IPS DF 6.9 (cell line): ENCODE data around the gene STK35.

Experiments
- DNase-seq: peaks from one replicate; pipeline ENCODE4 v3.0.0-alpha.2; 2013; ENCODE audit warnings: low read depth, low spot score
- H3K27ac ChIP-seq: one replicate; pipeline ENCODE4 v1.5.1; 2013; ENCODE audit warnings: low read length, control low read depth
- H3K27me3 ChIP-seq: 2 replicates; pipeline ENCODE4 v1.6.1; 2013; ENCODE audit warnings: mild to moderate bottlenecking, low read length; ENCODE audit not compliant: control insufficient read depth, insufficient read depth
- H3K36me3 ChIP-seq: 2 replicates; pipeline ENCODE4 v1.6.1; 2013; ENCODE audit warnings: low read length; ENCODE audit not compliant: control insufficient read depth, insufficient read depth
- H3K4me1 ChIP-seq: 2 replicates; pipeline ENCODE4 v1.6.1; 2013; ENCODE audit warnings: low read length; ENCODE audit not compliant: control insufficient read depth, insufficient read depth
- H3K4me3 ChIP-seq: 2 replicates; pipeline ENCODE4 v1.5.1; 2013; ENCODE audit warnings: mild to moderate bottlenecking, low read length
- H3K9me3 ChIP-seq: 2 replicates; pipeline ENCODE4 v1.6.1; 2013; ENCODE audit warnings: low read length, inconsistent platforms; ENCODE audit not compliant: control insufficient read depth, insufficient read depth
- WGBS: extraction: QIAGEN DNeasy Blood & Tissue Kit; methylation state at CpG from one replicate; pipeline ENCODE4 v1.1.7; 2013; ENCODE audit warnings: mixed read lengths, missing lambda C conversion rate; ENCODE audit not compliant: insufficient read length, insufficient coverage; 5-methylcytosine and 5-hydroxymethylcytosine counted together

STK35 gene

GRCh38 chr20:2101057-2101864 is at the start of gene STK35:
TSS of gene STK35 (plus strand) at chr20:2101827. CDS start at chr20:2101882, 55 bp downstream.
- Histone ChIP-seq H3K36me3 (no peaks in the 10 kb centered on the region; the same call in 1 of the 2 replicates), H3K27me3 (no peaks in the 10 kb centered on the region), H3K27ac (no peak within 1 kb of the TSS), H3K4me1 (no peaks in the 10 kb centered on the region), H3K4me3 (peak within 1 kb of the TSS; percentile 47), H3K9me3 (no peaks in the 10 kb centered on the region)
- no peak for DNase-seq
- WGBS, result no CpG with 5 or more reads among the region's 32 CpGs

GRCh38 chr20:2051946-2052345 is 49.7 kb upstream of the STK35 start:
- DNase-seq, result no peak
- H3K4me1 ChIP-seq, result no peaks in the 10 kb centered on the region
- no peak overlapping the region for H3K27ac ChIP-seq
- H3K27me3 ChIP-seq, result no peaks in the 10 kb centered on the region
- no peaks in the 10 kb centered on the region for H3K36me3 ChIP-seq
- no peak overlapping the region for H3K4me3 ChIP-seq
- WGBS, result no CpG with 5 or more reads among the region's 2 CpGs
- no peaks in the 10 kb centered on the region for H3K9me3 ChIP-seq

GRCh38 chr20:2052741-2053140 is 48.9 kb upstream of the STK35 start:
- H3K4me3 ChIP-seq, result no peak overlapping the region
- H3K36me3 ChIP-seq, result no peaks in the 10 kb centered on the region
- no peak overlapping the region for H3K27ac ChIP-seq
- no peaks in the 10 kb centered on the region for H3K27me3 ChIP-seq
- H3K9me3 ChIP-seq, result no peaks in the 10 kb centered on the region
- WGBS, result no CpG with 5 or more reads among the region's 1 CpG
- DNase-seq, result no peak
- no peaks in the 10 kb centered on the region for H3K4me1 ChIP-seq

- no peaks in the 10 kb centered on the region for H3K9me3 ChIP-seq
- DNase-seq, result no peak
- no peak overlapping the region for H3K27ac ChIP-seq
- H3K4me3 ChIP-seq, result no peak overlapping the region
- H3K36me3 ChIP-seq, result no peaks in the 10 kb centered on the region
- no peaks in the 10 kb centered on the region for H3K4me1 ChIP-seq
- no peaks in the 10 kb centered on the region for H3K27me3 ChIP-seq
Observed at GRCh38 chr20:2053615-2054014, 48.0 kb upstream of the STK35 start.

GRCh38 chr20:2054911-2055310 is 46.7 kb upstream of the STK35 start:
- no peak overlapping the region for H3K27ac ChIP-seq
- no peaks in the 10 kb centered on the region for H3K36me3 ChIP-seq
- no peak for DNase-seq
- H3K9me3 ChIP-seq, result no peaks in the 10 kb centered on the region
- no peaks in the 10 kb centered on the region for H3K4me1 ChIP-seq
- H3K4me3 ChIP-seq, result no peak overlapping the region
- H3K27me3 ChIP-seq, result no peaks in the 10 kb centered on the region

- H3K9me3 ChIP-seq, result no peaks in the 10 kb centered on the region
- no peak for DNase-seq
- H3K4me1 ChIP-seq, result no peaks in the 10 kb centered on the region
- H3K4me3 ChIP-seq, result no peak overlapping the region
- H3K27ac ChIP-seq, result no peak overlapping the region
- no CpG with 5 or more reads among the region's 2 CpGs for WGBS
- H3K36me3 ChIP-seq, result no peaks in the 10 kb centered on the region
- H3K27me3 ChIP-seq, result no peaks in the 10 kb centered on the region
Observed at GRCh38 chr20:2059411-2059810, 42.2 kb upstream of the STK35 start.

- no peak overlapping the region for H3K4me3 ChIP-seq
- no CpG with 5 or more reads among the region's 3 CpGs for WGBS
- no peaks in the 10 kb centered on the region for H3K27me3 ChIP-seq
- no peaks in the 10 kb centered on the region for H3K36me3 ChIP-seq
- no peaks in the 10 kb centered on the region for H3K4me1 ChIP-seq
- H3K27ac ChIP-seq, result no peak overlapping the region
- no peaks in the 10 kb centered on the region for H3K9me3 ChIP-seq
- no peak for DNase-seq
Observed at GRCh38 chr20:2065099-2065498, 36.5 kb upstream of the STK35 start.

GRCh38 chr20:2066461-2067122 is 35.0 kb upstream of the STK35 start:
- no CpG with 5 or more reads among the region's 2 CpGs for WGBS
- no peak overlapping the region for H3K27ac ChIP-seq
- H3K36me3 ChIP-seq, result no peaks in the 10 kb centered on the region
- H3K4me1 ChIP-seq, result no peaks in the 10 kb centered on the region
- no peak for DNase-seq
- H3K4me3 ChIP-seq, result no peak overlapping the region
- H3K9me3 ChIP-seq, result no peaks in the 10 kb centered on the region
- no peaks in the 10 kb centered on the region for H3K27me3 ChIP-seq

- WGBS, result no CpG with 5 or more reads among the region's 4 CpGs
- Histone ChIP-seq H3K36me3 (no peaks in the 10 kb centered on the region), H3K4me3 (no peak overlapping the region), H3K27me3 (no peaks in the 10 kb centered on the region), H3K4me1 (no peaks in the 10 kb centered on the region), H3K27ac (no peak overlapping the region), H3K9me3 (no peaks in the 10 kb centered on the region)
- DNase-seq, result no peak
Observed at GRCh38 chr20:2080532-2081224, 20.9 kb upstream of the STK35 start.

GRCh38 chr20:2084703-2085102 is 16.9 kb upstream of the STK35 start:
- Histone ChIP-seq H3K9me3 (no peaks in the 10 kb centered on the region), H3K4me3 (no peak overlapping the region), H3K36me3 (no peaks in the 10 kb centered on the region), H3K4me1 (peaks cover 2% of the 10 kb centered on the region; the same call in 1 of the 2 replicates), H3K27me3 (no peaks in the 10 kb centered on the region), H3K27ac (no peak overlapping the region)
- no peak for DNase-seq
- no CpG with 5 or more reads among the region's 5 CpGs for WGBS
